DND-41 (cell line): ENCODE data around the gene LRP5.

Experiments
- ATAC-seq: fragments of 200-7000 bp; cut with Tn5 transposase; 3 replicates; pipeline ENCODE4 v1.9.1; 2021; ENCODE audit warnings: low read depth; ENCODE audit not compliant: insufficient read depth
- DNase-seq: peaks from one replicate; pipeline ENCODE4 v3.0.0-alpha.2; 2020
- H2AFZ ChIP-seq: 2 replicates; pipeline ENCODE4 v1.6.0; 2012; ENCODE audit warnings: low read depth, low read length
- H3K27ac ChIP-seq: 2 replicates; pipeline ENCODE4 v1.5.1; 2012; ENCODE audit warnings: low read length, inconsistent platforms
- H3K27me3 ChIP-seq: fragments of 200-600 bp; sonication (generic); 2 replicates; pipeline ENCODE4 v1.6.0; 2012; ENCODE audit warnings: low read length, mild to moderate bottlenecking, inconsistent platforms; ENCODE audit not compliant: insufficient read depth, poor library complexity
- H3K36me3 ChIP-seq: 2 replicates; pipeline ENCODE4 v1.5.1; 2012; ENCODE audit warnings: low read length, inconsistent platforms; ENCODE audit not compliant: insufficient read depth
- H3K4me1 ChIP-seq: 2 replicates; pipeline ENCODE4 v1.5.1; 2012; ENCODE audit warnings: mild to moderate bottlenecking, low read length; ENCODE audit not compliant: insufficient read depth
- H3K4me2 ChIP-seq: 2 replicates; pipeline ENCODE4 v1.6.0; 2012; ENCODE audit warnings: mild to moderate bottlenecking, moderate library complexity, low read length, inconsistent platforms; ENCODE audit not compliant: insufficient read depth
- H3K4me3 ChIP-seq, 2 experiments: fragments of 200-600 bp in 1 of 2; shearing (Covaris generic) in 1 of 2; 2 replicates each; pipeline ENCODE4 v1.5.1; 2012 to 2016; ENCODE audit warnings: inconsistent platforms in 2 of 2, low read length in 2 of 2, mild to moderate bottlenecking in 2 of 2, low read depth in 1 of 2, moderate library complexity in 1 of 2
- H3K79me2 ChIP-seq: 2 replicates; pipeline ENCODE4 v1.6.0; 2012; ENCODE audit warnings: low read length, inconsistent platforms; ENCODE audit not compliant: insufficient read depth
- H3K9ac ChIP-seq: 2 replicates; pipeline ENCODE4 v1.6.0; 2012; ENCODE audit warnings: low read depth, mild to moderate bottlenecking, inconsistent platforms, low read length, moderate library complexity
- H3K9me3 ChIP-seq: 2 replicates; pipeline ENCODE4 v1.5.1; 2012; ENCODE audit warnings: low read length, moderate library complexity, mild to moderate bottlenecking, inconsistent platforms; ENCODE audit not compliant: insufficient read depth, severe bottlenecking
- H4K20me1 ChIP-seq: 2 replicates; pipeline ENCODE4 v1.6.0; 2012; ENCODE audit warnings: low read length; ENCODE audit not compliant: insufficient read depth
- EZH2 ChIP-seq: IDR thresholded peaks from 3 replicates; pipeline ENCODE4 v1.6.1; 2012; ENCODE audit warnings: borderline replicate concordance, low read depth, mild to moderate bottlenecking, moderate library complexity, low read length, inconsistent platforms; ENCODE audit not compliant: severe bottlenecking
- TF ChIP-seq, protein P1 (sequence below): IDR thresholded peaks from 2 replicates; pipeline ENCODE4 v1.5.1; 2012; ENCODE audit warnings: borderline replicate concordance, low read length, moderate library complexity, mild to moderate bottlenecking; ENCODE audit not compliant: poor library complexity, severe bottlenecking; ENCODE audit errors: extremely low read depth

The LRP5 gene

DNA sequence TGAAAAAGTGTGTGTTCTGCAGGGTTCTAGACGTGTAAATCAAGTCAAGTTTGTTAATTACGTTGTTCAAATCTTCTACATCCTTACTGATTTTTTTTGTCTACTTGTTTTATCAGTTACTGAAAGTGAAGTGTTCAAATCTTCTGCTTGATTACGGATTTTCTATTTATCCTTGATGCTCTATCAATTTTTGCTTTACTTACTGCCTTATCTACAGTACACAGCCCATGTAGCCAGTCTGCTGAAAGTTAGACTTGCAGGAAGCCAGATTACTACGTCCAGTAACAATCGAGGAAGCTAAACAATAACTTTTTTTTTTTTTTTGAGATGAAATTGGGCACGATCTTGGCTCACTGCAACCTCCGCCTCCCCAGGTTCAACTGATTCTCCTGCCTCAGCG is 25.0 kb upstream of the LRP5 start:
- Histone ChIP-seq H3K36me3 (no peaks in the 10 kb centered on the region), H3K4me2 (no peak overlapping the region), H3K9me3 (peaks cover 3% of the 10 kb centered on the region), H2AFZ (no peak overlapping the region), H3K27me3 (no peaks in the 10 kb centered on the region), H3K9ac (no peak overlapping the region), H3K4me3 (no peak overlapping the region), H4K20me1 (no peaks in the 10 kb centered on the region), H3K27ac (no peak overlapping the region), H3K4me1 (peaks cover 20% of the 10 kb centered on the region), H3K79me2 (no peaks in the 10 kb centered on the region)
- TF ChIP-seq, protein P1, sequence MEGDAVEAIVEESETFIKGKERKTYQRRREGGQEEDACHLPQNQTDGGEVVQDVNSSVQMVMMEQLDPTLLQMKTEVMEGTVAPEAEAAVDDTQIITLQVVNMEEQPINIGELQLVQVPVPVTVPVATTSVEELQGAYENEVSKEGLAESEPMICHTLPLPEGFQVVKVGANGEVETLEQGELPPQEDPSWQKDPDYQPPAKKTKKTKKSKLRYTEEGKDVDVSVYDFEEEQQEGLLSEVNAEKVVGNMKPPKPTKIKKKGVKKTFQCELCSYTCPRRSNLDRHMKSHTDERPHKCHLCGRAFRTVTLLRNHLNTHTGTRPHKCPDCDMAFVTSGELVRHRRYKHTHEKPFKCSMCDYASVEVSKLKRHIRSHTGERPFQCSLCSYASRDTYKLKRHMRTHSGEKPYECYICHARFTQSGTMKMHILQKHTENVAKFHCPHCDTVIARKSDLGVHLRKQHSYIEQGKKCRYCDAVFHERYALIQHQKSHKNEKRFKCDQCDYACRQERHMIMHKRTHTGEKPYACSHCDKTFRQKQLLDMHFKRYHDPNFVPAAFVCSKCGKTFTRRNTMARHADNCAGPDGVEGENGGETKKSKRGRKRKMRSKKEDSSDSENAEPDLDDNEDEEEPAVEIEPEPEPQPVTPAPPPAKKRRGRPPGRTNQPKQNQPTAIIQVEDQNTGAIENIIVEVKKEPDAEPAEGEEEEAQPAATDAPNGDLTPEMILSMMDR, result no peak
- DNase-seq (no peak), ATAC-seq (no peak)

DNA sequence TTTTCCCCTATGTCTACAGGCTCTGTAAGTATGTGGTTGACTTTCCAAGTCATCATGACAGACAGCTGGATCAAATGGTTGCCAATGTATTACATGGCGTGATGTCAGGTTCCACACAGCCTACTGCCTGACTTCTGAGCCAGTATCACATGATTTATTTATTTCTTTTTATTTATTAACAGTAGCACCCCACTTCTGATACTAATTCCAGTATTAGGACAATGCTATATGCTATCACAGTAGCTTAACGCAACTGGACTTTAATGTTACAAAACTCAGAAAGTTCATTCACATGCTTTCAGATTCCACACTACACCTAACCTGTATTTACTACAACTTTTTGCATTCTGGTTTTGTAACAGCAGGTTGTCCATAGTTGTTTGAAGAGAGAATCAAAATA is 22.9 kb upstream of the LRP5 start:
- TF ChIP-seq, protein P1, result no peak
- no peak for TF ChIP-seq EZH2
- no peak for ATAC-seq
- no peak for DNase-seq

DNA sequence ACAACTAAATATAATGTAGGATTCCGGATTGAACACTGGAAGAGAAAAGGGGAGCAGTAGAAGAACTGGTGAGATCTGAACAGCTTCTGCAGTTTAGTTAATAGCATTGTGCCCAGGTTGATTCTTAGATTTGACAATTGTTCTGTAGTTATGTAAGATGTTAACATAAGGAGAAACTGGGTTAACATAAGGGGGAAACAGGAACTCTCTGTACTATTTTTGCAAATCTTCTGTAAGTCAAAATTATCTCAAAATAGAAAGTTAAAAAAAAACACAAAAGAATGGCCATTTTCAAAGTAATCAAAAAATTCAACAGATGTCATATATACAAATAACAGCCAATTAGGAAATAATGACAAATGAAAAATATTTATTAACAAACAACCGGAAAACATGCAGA is 18.7 kb upstream of the LRP5 start:
- Histone ChIP-seq H3K79me2 (no peaks in the 10 kb centered on the region), H4K20me1 (peaks cover 8% of the 10 kb centered on the region; the same call in 1 of the 2 replicates), H3K27me3 (no peaks in the 10 kb centered on the region), H3K4me3 (no peak overlapping the region), H2AFZ (no peak overlapping the region), H3K27ac (no peak overlapping the region), H3K4me1 (peaks cover 7% of the 10 kb centered on the region), H3K9ac (no peak overlapping the region), H3K9me3 (peaks cover 3% of the 10 kb centered on the region), H3K4me2 (no peak overlapping the region), H3K36me3 (no peaks in the 10 kb centered on the region)
- no peak for DNase-seq
- ATAC-seq, result no peak
- TF ChIP-seq, protein P1, result no peak
- no peak for TF ChIP-seq EZH2

More for the DNA sequence above, 22.9 kb upstream of the LRP5 start:
- Histone ChIP-seq H4K20me1 (no peaks in the 10 kb centered on the region), H3K27me3 (no peaks in the 10 kb centered on the region), H3K4me2 (no peak overlapping the region), H3K79me2 (no peaks in the 10 kb centered on the region), H3K9me3 (peaks cover 3% of the 10 kb centered on the region), H2AFZ (no peak overlapping the region), H3K4me3 (no peak overlapping the region), H3K4me1 (no peaks in the 10 kb centered on the region; the same call in 1 of the 2 replicates), H3K9ac (no peak overlapping the region), H3K36me3 (no peaks in the 10 kb centered on the region), H3K27ac (no peak overlapping the region)

DNA sequence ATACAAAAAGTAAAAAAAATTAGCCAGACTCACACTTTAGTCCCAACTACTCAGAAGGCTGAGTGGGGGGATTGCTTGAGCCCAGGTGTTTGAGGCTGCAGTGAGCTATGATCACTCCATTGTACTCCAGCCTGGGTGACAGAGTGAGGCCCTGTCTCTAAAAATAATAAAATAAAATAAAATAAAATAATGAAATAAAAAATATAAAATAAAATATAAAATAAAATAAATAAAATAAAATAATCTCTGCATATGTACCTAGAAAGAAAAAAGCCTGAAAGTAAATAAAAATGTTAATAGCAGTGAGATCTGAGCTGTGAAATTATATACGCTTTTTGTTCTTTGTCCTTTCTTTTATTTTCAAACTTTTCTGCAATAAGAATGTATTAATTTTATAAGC is 17.1 kb upstream of the LRP5 start:
- Histone ChIP-seq H2AFZ (no peak overlapping the region), H3K36me3 (no peaks in the 10 kb centered on the region), H3K4me3 (no peak overlapping the region), H3K79me2 (no peaks in the 10 kb centered on the region), H3K9me3 (no peaks in the 10 kb centered on the region), H4K20me1 (peaks cover 8% of the 10 kb centered on the region; the same call in 1 of the 2 replicates), H3K27ac (no peak overlapping the region), H3K9ac (no peak overlapping the region), H3K4me1 (peaks cover 7% of the 10 kb centered on the region), H3K27me3 (no peaks in the 10 kb centered on the region), H3K4me2 (no peak overlapping the region)
- ATAC-seq, result no peak
- TF ChIP-seq, protein P1, result no peak
- no peak for TF ChIP-seq EZH2
- no peak for DNase-seq
